Head of caudate nucleus (tissue), 42 donors: Measurements from ENCODE around the gene RPS2.
"Not testable (repeated sequence)": the region's sequence is repeated elsewhere in the genome, so short reads cannot be mapped to it uniquely, and the experiment has no call there.

Experiments
- DNase-seq, 42 donors: peaks; one replicate each; pipeline versions ENCODE4 v3.0.0 to v3.0.0-alpha.2; 2020 to 2021; ENCODE audit warnings: mixed read lengths in 7 of 42
- intact Hi-C: fragments of 100-400 bp; cut with DNase I; formaldehyde crosslinking; loops from one replicate; pipeline ENCODE4 v1.15.0; 2022

RPS2 gene

GRCh38 chr16:1932050-1933028 is 32.3 kb downstream of the RPS2 start:
- DNase-seq: peak in 1 of 42 donors; percentile 37
- intact Hi-C loops: no loop called here

DNA sequence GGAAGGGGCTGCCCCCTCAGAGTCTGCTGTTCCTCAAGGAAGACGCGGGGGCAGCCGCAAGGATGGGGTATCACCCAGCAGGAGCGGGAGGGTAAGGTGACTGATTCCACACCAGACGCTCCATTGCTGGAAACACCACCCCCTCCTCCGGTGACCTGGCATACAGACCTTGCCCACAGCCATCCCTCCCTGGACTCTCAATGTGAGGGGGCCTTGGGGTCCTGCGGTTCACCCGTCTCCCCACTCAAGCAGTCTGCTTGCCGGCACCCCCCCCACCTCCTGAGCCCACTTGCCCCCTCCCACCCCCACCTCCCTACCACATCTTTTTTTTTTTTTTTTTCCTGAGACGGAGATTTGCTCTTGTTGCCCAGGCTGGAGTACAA is 34.3 kb downstream of the RPS2 start:
- no peak for DNase-seq
- intact Hi-C loops: no loop called here

GRCh38 chr16:1929578-1930337 is 34.9 kb downstream of the RPS2 start:
- peak; percentile 59 to 96 (median 90) for DNase-seq
- intact Hi-C loops: loop anchor here (2.0 kb wide), 1 partner anchor 65 kb away; no protein-coding TSS in a partner anchor

DNA sequence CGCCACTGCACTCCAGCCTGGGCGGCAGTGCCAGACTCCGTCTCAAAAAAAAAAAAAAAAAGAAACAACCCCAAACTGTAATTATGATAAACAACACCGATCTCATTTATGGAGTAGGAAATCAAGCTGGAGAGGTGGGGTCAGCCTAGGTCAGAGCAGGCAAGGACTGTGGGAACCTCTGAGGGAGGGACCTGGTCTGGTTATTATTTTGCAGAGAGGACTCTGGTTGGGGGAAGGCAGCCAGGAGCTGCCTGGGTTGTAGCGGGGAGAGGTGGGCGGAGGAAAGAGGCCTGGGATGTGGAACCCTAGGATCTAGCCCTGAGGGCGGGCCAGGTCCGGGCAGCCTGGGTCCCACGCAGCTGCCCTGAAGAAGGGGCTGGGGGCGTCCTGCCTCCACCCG is 35.5 kb downstream of the RPS2 start:
- DNase-seq: peak in 4 of 42 donors; percentile 10 to 40 (median 29)
- intact Hi-C loops: loop anchor here (2.0 kb wide), 1 partner anchor 64 kb away; no protein-coding TSS in a partner anchor

- intact Hi-C loops: no loop called here
- DNase-seq: no peak
These were observed 38.4 kb downstream of the RPS2 start for GRCh38 chr16:1926271-1926670.

DNA sequence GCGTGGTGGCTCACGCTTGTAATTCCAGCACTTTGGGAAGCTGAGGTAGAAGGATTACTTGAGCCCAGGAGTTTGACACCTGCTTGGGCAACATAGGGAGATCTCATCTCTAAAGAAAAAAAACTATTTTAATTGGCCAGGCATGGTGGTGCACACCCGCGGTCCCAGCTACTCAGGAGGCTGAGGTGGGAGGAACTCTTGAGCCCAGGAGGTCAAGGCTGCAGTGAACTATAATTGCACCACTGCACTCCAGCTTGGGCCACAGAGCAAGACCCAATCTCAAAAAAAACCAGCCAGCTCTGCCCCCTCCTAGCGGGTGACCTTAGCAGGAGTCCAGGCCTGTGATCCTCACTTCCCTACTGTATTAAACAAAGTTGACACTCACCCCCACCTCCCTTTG is 40.5 kb downstream of the RPS2 start:
- intact Hi-C loops: no loop called here
- DNase-seq: no peak

- no peak for DNase-seq
- intact Hi-C loops: no loop called here
These were observed 41.2 kb downstream of the RPS2 start for GRCh38 chr16:1923299-1924034.

DNA sequence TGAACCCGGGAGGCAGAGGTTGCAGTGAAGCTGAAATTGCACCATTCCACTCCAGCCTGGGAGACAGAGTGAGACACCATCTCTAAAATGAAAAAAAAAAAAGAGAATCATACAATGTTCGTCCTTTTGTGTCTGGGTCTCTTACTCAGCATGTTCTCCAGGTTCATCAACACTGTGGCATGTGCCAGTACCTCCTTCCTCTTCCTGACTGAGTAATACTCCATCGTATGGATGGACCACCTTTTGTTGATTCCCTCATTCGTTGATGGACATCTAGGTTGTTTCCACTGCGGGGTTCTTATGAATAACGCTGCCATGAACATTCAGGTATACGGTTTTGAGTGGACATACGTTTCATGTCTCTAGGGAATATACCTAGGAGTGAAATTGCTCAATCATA is 42.3 kb downstream of the RPS2 start:
- no peak for DNase-seq
- intact Hi-C loops: no loop called here

- DNase-seq: no peak
- intact Hi-C loops: no loop called here
These were observed 43.9 kb downstream of the RPS2 start for GRCh38 chr16:1920727-1921171.

GRCh38 chr16:1920122-1920521 is 44.5 kb downstream of the RPS2 start:
- intact Hi-C loops, DNase-seq: not testable (repeated sequence)

GRCh38 chr16:1919327-1919998 is 45.2 kb downstream of the RPS2 start:
- intact Hi-C loops: no loop called here
- DNase-seq: no peak

DNA sequence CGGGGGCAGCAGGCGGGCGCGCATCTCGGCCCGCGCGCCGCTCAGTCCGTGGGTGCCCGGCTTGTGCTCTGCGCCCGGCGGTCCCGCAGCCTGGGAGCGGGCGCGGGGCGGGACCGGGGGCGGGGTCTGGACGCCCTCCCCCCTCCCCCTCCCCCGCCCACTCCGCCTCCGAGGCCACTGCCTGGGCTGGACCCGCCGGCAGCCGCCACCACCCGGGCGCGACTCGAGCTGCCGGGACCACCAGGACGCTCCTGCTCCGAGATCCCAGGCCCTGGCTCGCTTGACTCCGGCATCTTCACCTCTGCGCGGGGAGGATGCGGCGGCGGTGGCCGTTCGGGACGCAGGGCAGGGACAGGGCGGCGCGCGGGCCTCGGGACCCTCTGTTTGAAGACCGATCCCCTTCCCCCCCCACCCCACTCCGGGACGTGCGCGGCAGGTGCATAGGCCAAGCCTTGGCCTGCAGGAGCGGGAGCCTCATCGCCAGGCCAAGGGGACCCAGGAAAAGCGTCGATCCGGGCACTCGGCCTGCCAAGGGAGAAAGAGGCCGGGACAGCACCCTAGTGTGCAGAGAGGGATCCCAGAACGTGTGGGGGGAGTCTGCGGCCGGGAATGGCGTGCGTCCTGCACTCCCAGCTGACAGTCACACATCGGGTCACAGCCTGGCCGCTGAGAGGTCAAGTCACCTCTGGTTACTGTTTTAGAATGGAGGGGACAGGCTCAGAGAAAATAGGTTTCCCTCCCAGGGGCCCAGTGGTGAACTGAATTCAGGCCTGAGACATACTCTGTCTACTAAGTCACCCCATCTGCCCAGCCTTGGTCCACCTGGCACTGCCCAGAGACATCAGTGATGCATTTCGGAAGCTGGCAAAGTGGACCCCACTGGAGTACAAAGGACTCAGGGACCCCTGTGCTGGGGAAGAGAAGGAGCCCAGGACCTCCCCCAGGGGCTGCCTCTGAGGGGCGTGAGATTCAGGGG is 46.0 kb downstream of the RPS2 start, which contains the start of gene HS3ST6:
Gene HS3ST6, minus strand, starts transcription at position 65 of the 976 bp plus-strand sequence. CDS start 92 bp downstream, outside the sequence.
- intact Hi-C loops: no loop called here
- DNase-seq: no peak

DNA sequence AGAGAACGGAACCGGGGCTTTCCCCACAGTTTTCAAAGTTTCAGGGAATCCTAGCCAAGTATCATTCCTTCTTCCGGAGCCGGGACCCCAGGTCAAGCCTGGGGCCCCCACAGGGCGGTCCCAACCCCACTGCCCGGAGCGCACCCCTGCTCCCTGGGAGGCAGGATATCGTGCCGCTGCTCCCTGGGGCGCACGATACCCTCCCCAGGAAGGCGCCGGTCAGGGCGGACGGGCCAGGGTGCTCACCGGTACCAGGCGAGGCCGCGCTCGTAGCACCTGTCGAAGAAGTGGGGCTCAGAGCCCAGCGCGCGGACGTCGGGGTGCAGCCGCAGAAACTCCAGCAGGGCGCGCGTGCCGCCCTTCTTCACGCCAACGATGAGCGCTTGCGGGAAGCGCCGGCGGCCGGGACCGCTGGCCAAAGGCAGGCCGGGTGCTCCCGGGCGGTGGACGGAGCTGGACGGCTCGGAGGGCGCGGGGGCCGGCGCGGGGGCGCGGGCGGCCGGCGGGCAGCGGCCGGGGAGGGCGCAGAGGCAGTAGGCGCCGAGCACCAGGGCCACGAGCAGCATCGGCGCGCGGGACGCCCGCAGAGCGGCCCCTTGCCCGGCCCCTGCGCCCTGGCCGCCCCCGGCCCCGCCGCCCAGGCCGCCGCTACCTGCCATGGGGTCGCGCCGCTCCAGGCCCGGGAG is 46.8 kb downstream of the RPS2 start:
- no peak for DNase-seq
- intact Hi-C loops: no loop called here

DNA sequence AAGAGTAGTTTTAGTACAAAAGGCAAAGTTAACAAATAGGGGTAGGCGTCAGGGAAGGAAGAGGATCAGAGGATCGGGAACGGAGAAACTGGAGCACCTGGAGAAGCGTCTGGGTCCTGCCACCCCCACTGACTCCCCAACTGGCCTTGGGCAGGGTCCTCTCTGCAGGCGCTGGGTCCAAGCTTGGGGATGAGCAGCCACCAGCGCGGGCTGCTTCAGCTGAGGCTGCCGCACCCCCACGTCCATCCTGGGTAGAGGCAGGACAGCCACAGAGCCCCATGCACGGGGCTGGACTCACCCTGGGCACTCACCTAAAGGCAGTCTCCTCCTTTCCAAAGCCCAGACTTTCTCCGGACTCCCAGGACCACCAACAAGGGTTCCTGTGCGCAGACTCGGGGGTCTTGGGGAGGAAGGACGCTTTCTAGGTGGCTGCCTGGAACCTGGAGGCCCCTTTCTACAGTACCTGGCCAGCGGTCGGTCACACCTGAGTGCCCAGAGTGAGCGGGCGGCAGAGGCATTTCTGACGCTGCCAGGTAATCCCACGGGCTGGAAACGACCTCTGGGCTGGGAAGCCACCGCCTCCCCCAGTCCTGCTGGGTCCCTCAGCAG is 47.5 kb downstream of the RPS2 start:
- DNase-seq: no peak
- intact Hi-C loops: no loop called here

DNA sequence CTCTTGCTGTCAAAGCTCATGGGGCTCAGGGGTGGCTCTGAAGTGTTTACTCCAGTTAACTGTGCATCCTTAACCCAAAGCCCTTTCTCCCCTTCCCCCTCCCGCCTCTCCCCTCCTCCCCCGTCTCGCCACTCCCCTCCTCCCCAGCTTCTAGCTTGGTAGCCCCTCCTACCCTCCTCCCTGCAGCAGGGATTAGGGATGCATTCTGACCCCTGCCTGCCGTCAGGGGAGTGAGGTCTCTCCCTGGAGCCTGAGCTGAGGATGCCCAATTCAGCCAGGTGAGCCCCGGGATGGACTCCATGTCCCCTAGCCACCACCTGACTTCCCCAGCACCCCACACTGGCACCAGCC is 48.0 kb downstream of the RPS2 start:
- intact Hi-C loops: no loop called here

More for the DNA sequence above, 48.0 kb downstream of the RPS2 start:
- no peak for DNase-seq
